ENCODE measurements around the gene NUDT13. TPM values are rescaled to one million over a fixed set of nuclear protein-coding genes. Genes with fewer than 3 reads are reported as not detected.
"Not testable (repeated sequence)": the region's sequence is repeated elsewhere in the genome, so short reads cannot be mapped to it uniquely, and the experiment has no call there.

The NUDT13 gene
- total RNA-seq, 2 experiments from 2014 or later, result 1.6 to 2.2 TPM

DNA sequence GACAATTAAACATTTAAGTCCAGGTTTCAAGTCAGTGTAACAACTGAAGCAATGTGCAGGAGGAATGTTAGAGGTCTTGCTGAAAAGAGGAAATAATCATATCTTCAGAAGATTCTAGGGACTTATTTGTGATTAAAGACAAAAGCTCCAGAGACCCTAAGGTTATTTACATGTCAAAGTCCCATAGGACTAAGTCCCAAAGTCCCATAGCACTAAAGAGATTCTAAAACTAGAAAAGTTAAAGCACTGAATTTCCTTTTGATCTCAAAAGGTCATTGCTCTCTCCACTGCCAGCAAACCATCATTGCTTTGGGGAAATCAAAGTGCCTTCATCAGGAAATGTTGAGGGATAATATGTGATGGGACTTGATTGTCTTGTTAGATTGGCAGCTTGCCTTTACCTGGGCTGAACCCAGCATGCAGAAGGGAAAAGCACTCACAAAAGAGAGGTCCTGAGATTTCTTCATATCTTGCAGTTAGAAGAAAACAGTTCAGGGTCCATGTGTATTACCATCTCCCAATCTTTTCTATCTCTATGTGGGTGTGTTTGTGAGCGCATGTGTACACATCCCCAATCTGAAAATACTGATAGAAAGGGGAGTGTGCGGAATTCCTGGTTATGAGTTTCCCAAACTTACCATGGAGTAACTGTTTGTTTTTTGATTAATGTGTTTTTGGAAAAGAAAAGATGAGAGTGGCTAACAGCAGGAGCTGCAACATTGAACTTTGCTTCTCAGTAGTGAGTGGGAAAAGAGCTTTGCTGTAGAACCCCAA lies 21.8 kb downstream of the NUDT13 start:
- DNase-seq, result no peak
- ChIA-PET CTCF (interaction anchor here (1.3 kb wide), 1 partner anchor 36 kb away, joined by 3 read pairs; no protein-coding TSS in a partner anchor), POLR2A (no interaction called here)
- H3K27me3 Mint-ChIP-seq, result no peaks in the 10 kb centered on the region
- no peak overlapping the region for H3K27ac Mint-ChIP-seq
- H3K36me3 Mint-ChIP-seq (ENCODE audit: low read depth), result peaks cover 41% of the 10 kb centered on the region
- H3K4me3 Mint-ChIP-seq, result no peak overlapping the region
- no peaks in the 10 kb centered on the region for H3K4me1 Mint-ChIP-seq
- no peaks in the 10 kb centered on the region for H3K9me3 Mint-ChIP-seq (ENCODE audit: low read depth)
- intact Hi-C loops (cut with DNase I, micrococcal nuclease), result no loop called here
- no peak for ATAC-seq

DNA sequence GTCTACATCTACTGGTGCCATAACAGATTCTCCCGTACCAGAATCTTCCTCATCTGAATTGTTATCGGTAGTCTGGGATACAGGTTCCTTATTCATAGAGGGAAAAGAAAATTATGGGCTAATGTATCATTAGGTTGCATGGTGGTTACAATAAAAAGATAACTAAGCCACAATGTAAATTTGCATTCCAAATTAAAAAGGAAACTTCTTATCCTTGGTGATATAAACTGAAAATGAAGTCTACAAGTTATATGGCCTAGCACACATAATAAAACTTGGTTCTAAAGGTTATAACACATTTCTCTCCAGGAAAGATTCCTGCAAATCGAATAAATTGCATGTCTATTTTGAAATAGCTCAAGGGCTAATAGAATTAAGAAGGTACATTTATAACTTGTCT lies 24.5 kb downstream of the NUDT13 start:
- ChIA-PET CTCF (interaction anchor here (0.8 to 1.2 kb wide), 3 partner anchors 9 to 38 kb away, joined by 3 to 4 read pairs (median 3); partner anchors contain the start of gene P4HA1), POLR2A (no interaction called here)
- DNase-seq, result no peak
- Mint-ChIP-seq H3K9me3 (ENCODE audit: low read depth) (no peaks in the 10 kb centered on the region), H3K27me3 (no peaks in the 10 kb centered on the region), H3K4me3 (no peak overlapping the region), H3K27ac (peak overlapping the region; percentile 19), H3K36me3 (ENCODE audit: low read depth) (peaks cover 45% of the 10 kb centered on the region), H3K4me1 (no peaks in the 10 kb centered on the region)
- intact Hi-C loops (cut with DNase I, micrococcal nuclease), result no loop called here
- ATAC-seq, result no peak

DNA sequence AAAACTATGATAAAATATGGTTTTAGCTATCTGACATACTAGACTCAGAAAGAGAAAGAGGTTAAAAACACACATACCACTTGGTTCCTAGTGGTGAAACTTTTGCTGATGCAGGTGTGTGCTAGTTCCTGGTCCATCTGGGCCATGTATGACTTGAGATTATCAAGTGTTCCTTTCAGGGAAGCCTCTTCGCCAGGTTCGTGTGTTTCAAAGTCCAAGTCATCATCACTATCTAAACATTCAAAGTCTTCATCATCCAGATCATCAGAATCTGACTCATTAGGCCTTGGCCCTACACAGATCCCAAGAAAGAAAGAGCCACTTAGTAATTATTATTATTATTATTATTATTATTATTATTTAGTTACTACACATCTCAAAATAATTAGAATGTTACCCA lies 26.4 kb downstream of the NUDT13 start:
- no peaks in the 10 kb centered on the region for H3K27me3 Mint-ChIP-seq
- peaks cover 43% of the 10 kb centered on the region for H3K36me3 Mint-ChIP-seq (ENCODE audit: low read depth)
- intact Hi-C loops (cut with DNase I, micrococcal nuclease), result no loop called here
- ChIA-PET POLR2A (interaction anchor here (0.6 kb wide), 1 partner anchor 536 kb away, joined by 6 read pairs; no protein-coding TSS in a partner anchor), CTCF (interaction anchor here (0.6 to 1.3 kb wide), 3 partner anchors 8 to 1085 kb away, joined by 3 to 4 read pairs (median 4); partner anchors contain the start of gene NUDT13)
- H3K27ac Mint-ChIP-seq, result no peak overlapping the region
- H3K4me3 Mint-ChIP-seq, result no peak overlapping the region
- no peak for ATAC-seq
- no peak for DNase-seq
- H3K9me3 Mint-ChIP-seq (ENCODE audit: low read depth), result no peaks in the 10 kb centered on the region
- H3K4me1 Mint-ChIP-seq, result no peaks in the 10 kb centered on the region

DNA sequence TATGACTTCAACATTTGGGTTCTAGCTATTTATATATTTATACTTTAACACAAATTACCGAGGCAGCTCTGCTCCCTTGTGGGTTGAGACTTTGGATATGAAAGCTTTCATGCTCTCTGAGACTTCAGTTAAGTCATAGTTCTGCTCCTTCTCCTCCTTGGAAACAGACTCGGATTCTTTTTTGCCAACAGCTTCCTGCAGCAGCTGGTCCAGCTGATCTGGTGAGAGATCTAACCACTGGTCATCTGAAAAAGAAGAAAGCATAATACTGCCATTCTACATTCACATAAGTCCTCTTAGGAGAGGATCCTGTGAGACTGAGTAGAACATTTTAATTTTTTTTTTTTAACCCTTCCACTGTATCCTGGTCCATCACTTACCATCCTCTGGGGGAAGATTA lies 29.0 kb downstream of the NUDT13 start:
- ChIA-PET POLR2A (interaction anchor here (0.6 kb wide), 1 partner anchor 115 kb away, joined by 6 read pairs; no protein-coding TSS in a partner anchor), CTCF (interaction anchor here (0.6 to 1.2 kb wide), 6 partner anchors 10 to 390 kb away, joined by 3 to 4 read pairs (median 3); no protein-coding TSS in a partner anchor)
- no peaks in the 10 kb centered on the region for H3K9me3 Mint-ChIP-seq (ENCODE audit: low read depth)
- H3K27ac Mint-ChIP-seq, result no peak overlapping the region
- DNase-seq (no peak), ATAC-seq (no peak)
- no peaks in the 10 kb centered on the region for H3K27me3 Mint-ChIP-seq
- H3K36me3 Mint-ChIP-seq (ENCODE audit: low read depth), result peaks cover 38% of the 10 kb centered on the region
- H3K4me1 Mint-ChIP-seq, result no peaks in the 10 kb centered on the region
- intact Hi-C loops (cut with DNase I, micrococcal nuclease), result no loop called here
- no peak overlapping the region for H3K4me3 Mint-ChIP-seq

DNA sequence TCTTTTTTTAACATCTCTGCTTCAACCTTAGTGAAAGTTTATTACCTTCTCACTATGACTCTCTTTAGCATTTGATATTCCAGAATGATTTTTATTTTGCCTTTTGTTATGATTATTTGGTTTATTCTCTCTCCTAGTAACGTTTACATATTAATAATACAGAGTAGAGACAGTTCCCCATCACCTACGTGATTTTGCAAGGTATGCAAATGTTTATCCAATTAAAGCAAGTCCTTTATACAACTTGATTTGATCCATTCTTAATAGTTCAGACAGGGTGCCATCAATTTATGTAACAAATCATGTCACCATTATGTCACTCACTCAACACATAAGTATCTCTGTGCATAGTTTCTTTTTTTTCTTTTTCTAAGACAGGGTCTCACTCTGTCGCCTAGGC lies 31.3 kb downstream of the NUDT13 start:
- intact Hi-C loops (cut with DNase I, micrococcal nuclease), result no loop called here
- Mint-ChIP-seq H3K27me3 (no peaks in the 10 kb centered on the region), H3K4me1 (no peaks in the 10 kb centered on the region), H3K9me3 (ENCODE audit: low read depth) (no peaks in the 10 kb centered on the region), H3K36me3 (ENCODE audit: low read depth) (peaks cover 28% of the 10 kb centered on the region), H3K27ac (no peak overlapping the region), H3K4me3 (no peak overlapping the region)
- no peak for DNase-seq
- no peak for ATAC-seq
- ChIA-PET CTCF (no interaction called here), POLR2A (no interaction called here)

DNA sequence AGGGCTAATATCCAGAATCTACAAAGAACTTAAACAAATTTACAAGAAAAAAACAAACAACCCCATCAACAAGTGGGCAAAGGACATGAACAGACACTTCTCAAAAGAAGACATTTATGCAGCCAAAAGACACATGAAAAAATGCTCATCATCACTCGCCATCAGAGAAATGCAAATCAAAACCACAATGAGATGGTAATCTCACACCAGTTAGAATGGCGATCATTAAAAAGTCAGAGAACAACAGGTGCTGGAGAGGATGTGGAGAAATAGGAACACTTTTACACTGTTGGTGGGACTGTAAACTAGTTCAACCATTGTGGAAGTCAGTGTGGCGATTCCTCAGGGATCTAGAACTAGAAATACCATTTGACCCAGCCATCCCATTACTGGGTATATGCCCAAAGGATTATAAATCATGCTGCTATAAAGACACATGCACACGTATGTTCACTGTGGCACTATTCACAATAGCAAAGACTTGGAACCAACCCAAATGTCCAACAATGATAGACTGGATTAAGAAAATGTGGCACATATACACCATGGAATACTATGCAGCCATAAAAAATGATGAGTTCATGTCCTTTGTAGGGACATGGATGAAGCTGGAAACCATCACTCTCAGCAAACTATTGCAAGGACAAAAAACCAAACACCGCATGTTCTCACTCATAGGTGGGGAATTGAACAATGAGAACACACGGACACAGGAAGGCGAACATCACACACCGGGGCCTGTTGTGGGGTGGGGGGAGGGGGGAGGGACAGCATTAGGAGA lies 40.6 kb downstream of the NUDT13 start:
- H3K9me3 Mint-ChIP-seq (ENCODE audit: low read depth); H3K27me3 Mint-ChIP-seq; intact Hi-C loops (cut with DNase I, micrococcal nuclease); DNase-seq; CTCF ChIA-PET; POLR2A ChIA-PET; ATAC-seq; H3K4me3 Mint-ChIP-seq; H3K4me1 Mint-ChIP-seq; H3K27ac Mint-ChIP-seq: not testable (repeated sequence)
- H3K36me3 Mint-ChIP-seq (ENCODE audit: low read depth), result peaks cover 47% of the 10 kb centered on the region

DNA sequence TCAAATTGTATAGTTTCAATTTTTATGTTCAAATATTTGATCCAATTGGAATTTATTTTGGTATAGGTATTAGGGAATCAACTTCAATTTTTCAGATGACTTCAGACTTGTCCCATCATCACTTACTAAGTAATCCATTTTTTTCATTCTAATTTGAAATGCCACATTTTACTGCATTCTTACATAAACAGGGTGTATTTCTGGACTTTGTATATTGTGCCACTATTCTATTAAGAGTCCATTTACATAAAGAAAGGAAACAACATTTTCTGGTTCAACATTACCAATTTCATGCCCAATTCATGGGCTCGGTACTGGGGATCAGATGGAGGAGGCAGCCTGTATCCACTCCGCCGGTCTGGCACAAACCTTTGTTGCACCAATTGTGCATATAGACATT lies 41.8 kb downstream of the NUDT13 start:
- CTCF ChIA-PET, result interaction anchor here (2.7 kb wide), 1 partner anchor 11 kb away, joined by 7 read pairs; no protein-coding TSS in a partner anchor
- no peak overlapping the region for H3K27ac Mint-ChIP-seq
- no peaks in the 10 kb centered on the region for H3K27me3 Mint-ChIP-seq
- intact Hi-C loops (cut with DNase I, micrococcal nuclease), result no loop called here
- H3K36me3 Mint-ChIP-seq (ENCODE audit: low read depth), result peaks cover 45% of the 10 kb centered on the region
- no peak overlapping the region for H3K4me3 Mint-ChIP-seq
- no peak for ATAC-seq
- DNase-seq, result no peak
- no peaks in the 10 kb centered on the region for H3K4me1 Mint-ChIP-seq
- H3K9me3 Mint-ChIP-seq (ENCODE audit: low read depth), result no peaks in the 10 kb centered on the region
- POLR2A ChIA-PET, result no interaction called here

DNA sequence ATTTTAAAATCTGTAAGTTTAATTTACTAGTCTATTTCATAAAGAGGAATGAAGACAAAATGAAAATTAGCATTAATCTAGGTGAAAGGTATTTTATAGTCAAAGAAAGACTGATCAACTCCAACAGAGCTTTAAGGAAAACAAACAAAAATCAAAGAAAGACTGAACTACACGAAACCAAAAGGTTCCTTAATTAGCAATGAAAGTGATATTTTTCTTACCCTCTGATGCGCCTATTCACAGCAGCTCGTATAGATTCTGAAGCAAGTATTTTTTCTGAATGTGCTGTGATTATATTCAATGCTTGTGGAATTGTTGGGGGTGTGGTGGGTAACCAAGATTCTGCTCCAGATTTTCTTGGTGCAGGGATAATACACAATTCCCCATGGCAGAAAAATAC lies 45.8 kb downstream of the NUDT13 start:
- CTCF ChIA-PET, result interaction anchor here (0.7 to 1.3 kb wide), 3 partner anchors 10 to 20 kb away, joined by 3 read pairs; no protein-coding TSS in a partner anchor
- Mint-ChIP-seq H3K9me3 (ENCODE audit: low read depth) (no peaks in the 10 kb centered on the region), H3K4me1 (peaks cover 11% of the 10 kb centered on the region), H3K27ac (no peak overlapping the region), H3K36me3 (ENCODE audit: low read depth) (peaks cover 43% of the 10 kb centered on the region), H3K4me3 (no peak overlapping the region), H3K27me3 (no peaks in the 10 kb centered on the region)
- DNase-seq (no peak), ATAC-seq (no peak)
- intact Hi-C loops (cut with DNase I, micrococcal nuclease), result no loop called here
- POLR2A ChIA-PET, result no interaction called here

DNA sequence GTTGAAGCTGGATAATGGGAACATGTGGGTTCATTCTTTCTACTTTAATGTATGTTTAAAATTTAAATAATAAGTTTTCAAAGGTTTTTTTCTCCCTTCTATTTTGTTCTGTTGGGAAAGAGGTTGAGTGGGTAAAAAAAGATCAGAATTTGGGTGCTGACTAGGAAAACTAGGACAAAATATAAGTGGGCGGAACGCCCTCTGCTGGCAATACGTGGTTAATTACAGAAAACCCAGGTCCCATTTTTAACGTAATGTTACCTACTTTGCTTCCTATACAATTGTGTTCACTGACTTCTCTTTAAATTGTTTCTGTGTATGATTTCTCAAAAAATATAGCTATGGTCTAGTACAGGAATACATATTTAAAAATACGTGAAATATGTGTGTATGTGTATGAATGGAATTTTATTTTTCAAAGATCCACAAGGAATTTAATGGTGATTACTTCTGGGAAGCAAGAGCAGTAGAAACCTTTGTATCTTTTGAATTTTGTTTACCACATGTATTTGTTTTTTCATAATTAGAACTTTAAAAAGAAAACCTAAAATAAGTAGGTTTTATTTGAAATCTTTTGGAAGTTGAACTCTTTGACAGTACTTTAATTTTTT lies 48.9 kb downstream of the NUDT13 start:
- no peak overlapping the region for H3K4me3 Mint-ChIP-seq
- intact Hi-C loops (cut with DNase I, micrococcal nuclease), result loop anchor here (1.0 kb wide), 3 partner anchors 8 to 795 kb away; partner anchors contain the start of gene P4HA1 (in 2 of the 2)
- H3K27me3 Mint-ChIP-seq, result no peaks in the 10 kb centered on the region
- peaks cover 38% of the 10 kb centered on the region for H3K36me3 Mint-ChIP-seq (ENCODE audit: low read depth)
- H3K27ac Mint-ChIP-seq, result no peak overlapping the region
- CTCF ChIA-PET, result interaction anchor here (0.6 to 2.7 kb wide), 20 partner anchors 9 to 550 kb away, joined by 3 to 21 read pairs (median 4); partner anchors contain the start of genes ECD, FAM149B1, NUDT13 and P4HA1
- no peaks in the 10 kb centered on the region for H3K9me3 Mint-ChIP-seq (ENCODE audit: low read depth)
- peaks cover 36% of the 10 kb centered on the region for H3K4me1 Mint-ChIP-seq
- POLR2A ChIA-PET, result no interaction called here
- DNase-seq, result peak; percentile 74
- ATAC-seq, result no peak

DNA sequence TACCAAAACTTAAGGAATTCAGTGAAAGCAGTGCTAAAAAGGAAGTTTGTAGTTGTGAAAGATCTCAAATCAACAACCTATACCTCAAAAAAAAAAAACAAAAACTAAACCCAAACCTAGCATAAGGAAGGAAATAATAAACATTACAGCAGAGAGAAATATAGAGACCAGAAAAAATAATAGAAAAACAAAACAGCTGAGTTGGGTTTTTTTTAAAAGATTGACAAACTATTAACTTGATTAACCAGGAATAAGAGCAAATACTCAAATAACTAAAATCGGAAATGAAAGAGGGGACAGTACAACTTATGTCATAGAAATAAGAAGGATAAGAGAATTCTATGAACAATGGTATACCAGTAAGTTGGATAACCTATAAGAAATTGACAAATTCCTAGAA lies 50.8 kb downstream of the NUDT13 start:
- ATAC-seq, result no peak
- H3K27ac Mint-ChIP-seq, result peak overlapping the region; percentile 21
- no peak overlapping the region for H3K4me3 Mint-ChIP-seq
- peaks cover 36% of the 10 kb centered on the region for H3K36me3 Mint-ChIP-seq (ENCODE audit: low read depth)
- H3K4me1 Mint-ChIP-seq, result peaks cover 46% of the 10 kb centered on the region
- POLR2A ChIA-PET, result interaction anchor here (0.6 to 0.8 kb wide), 2 partner anchors 10 to 57 kb away, joined by 3 to 4 read pairs; no protein-coding TSS in a partner anchor
- H3K9me3 Mint-ChIP-seq (ENCODE audit: low read depth), result no peaks in the 10 kb centered on the region
- intact Hi-C loops (cut with DNase I, micrococcal nuclease), result loop anchor here in 1 of 2 experiments (10.0 kb wide), 1 partner anchor 536 kb away; the partner anchor contains the start of gene MICU1
- H3K27me3 Mint-ChIP-seq, result no peaks in the 10 kb centered on the region
- DNase-seq, result no peak
- CTCF ChIA-PET, result interaction anchor here (0.5 to 1.6 kb wide), 4 partner anchors 65 to 939 kb away, joined by 3 to 4 read pairs (median 4); no protein-coding TSS in a partner anchor

DNA sequence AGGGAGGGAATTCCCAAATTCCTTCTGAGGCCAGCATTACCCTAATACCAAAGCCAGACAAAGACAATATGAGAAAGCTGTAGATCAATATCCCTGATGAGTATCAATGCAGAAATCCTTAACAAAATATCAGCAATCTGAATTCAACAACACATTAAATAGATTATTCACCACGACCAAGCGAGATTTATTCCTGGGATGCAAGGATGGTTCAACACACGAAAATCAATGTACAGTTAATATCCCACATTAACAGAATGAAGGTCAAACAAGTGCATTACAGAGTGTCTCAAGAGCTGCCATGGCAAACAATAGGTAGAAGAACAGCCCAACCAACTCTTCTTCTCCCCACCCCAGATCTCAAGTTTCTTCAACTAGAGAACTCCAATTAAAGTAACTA lies 51.4 kb downstream of the NUDT13 start:
- intact Hi-C loops (cut with DNase I, micrococcal nuclease), result loop anchor here in 1 of 2 experiments (10.0 kb wide), 1 partner anchor 537 kb away; the partner anchor contains the start of gene MICU1
- Mint-ChIP-seq H3K36me3 (ENCODE audit: low read depth) (peaks cover 39% of the 10 kb centered on the region), H3K27ac (peak overlapping the region; percentile 66), H3K4me3 (no peak overlapping the region), H3K4me1 (peaks cover 52% of the 10 kb centered on the region), H3K9me3 (ENCODE audit: low read depth) (no peaks in the 10 kb centered on the region), H3K27me3 (no peaks in the 10 kb centered on the region)
- ATAC-seq, result no peak
- DNase-seq, result no peak
- CTCF ChIA-PET, result interaction anchor here (0.5 to 2.9 kb wide), 5 partner anchors 8 to 939 kb away, joined by 3 to 7 read pairs (median 4); no protein-coding TSS in a partner anchor
- POLR2A ChIA-PET, result interaction anchor here (0.6 to 0.8 kb wide), 3 partner anchors 9 to 57 kb away, joined by 3 to 8 read pairs (median 4); no protein-coding TSS in a partner anchor
